HL-60 (cell line): ENCODE measurements around the gene TMEM266.
"Not testable (repeated sequence)": the region's sequence is repeated elsewhere in the genome, so short reads cannot be mapped to it uniquely, and the experiment has no call there.

ENCODE experiments used
- DNase-seq, 2 experiments: peaks; one replicate each; pipeline ENCODE4 v3.0.0-alpha.2; 2010 to 2020; ENCODE audit warnings: low read depth in 1 of 2, low spot score in 1 of 2
- H3K27ac ChIP-seq: fragments of 250-450 bp; sonication (Bioruptor Pico); replicated peaks from 2 replicates; pipeline ENCODE4 v1.5.1; 2020; ENCODE audit warnings: mild to moderate bottlenecking, moderate library complexity
- H3K27me3 ChIP-seq: fragments of 250-450 bp; sonication (Bioruptor Pico); 2 replicates; pipeline ENCODE4 v1.5.1; 2021; ENCODE audit warnings: mild to moderate bottlenecking, moderate library complexity; ENCODE audit not compliant: insufficient read depth, poor library complexity, severe bottlenecking
- H3K4me3 ChIP-seq: replicated peaks from 2 replicates; pipeline ENCODE4 v1.5.1; 2011; ENCODE audit warnings: mild to moderate bottlenecking, control low read depth, low read length; ENCODE audit not compliant: insufficient read depth
- CTCF ChIP-seq: IDR thresholded peaks from one replicate; pipeline ENCODE4 v1.5.1; 2011; ENCODE audit warnings: low read length, control low read depth, inconsistent platforms; ENCODE audit not compliant: insufficient read depth
- GABPA ChIP-seq: IDR thresholded peaks from 2 replicates; pipeline ENCODE4 v1.6.1; 2012; ENCODE audit warnings: low read depth
- POLR2AphosphoS5 ChIP-seq: IDR thresholded peaks from 2 replicates; pipeline ENCODE4 v1.6.1; 2012; ENCODE audit warnings: low read depth
- REST ChIP-seq: IDR thresholded peaks from 2 replicates; pipeline ENCODE4 v1.6.1; 2012; ENCODE audit warnings: low read depth; ENCODE audit not compliant: insufficient replicate concordance
- SPI1 ChIP-seq: IDR thresholded peaks from 2 replicates; pipeline ENCODE4 v1.6.1; 2012; ENCODE audit warnings: low read depth, mild to moderate bottlenecking, borderline replicate concordance
- long read RNA-seq: library from polyadenylated mRNA; unstranded; transcript quantifications from one replicate; pipeline ENCODE4 v2.0.0, GENCODE V29; 2020

Gene TMEM266, protein sequence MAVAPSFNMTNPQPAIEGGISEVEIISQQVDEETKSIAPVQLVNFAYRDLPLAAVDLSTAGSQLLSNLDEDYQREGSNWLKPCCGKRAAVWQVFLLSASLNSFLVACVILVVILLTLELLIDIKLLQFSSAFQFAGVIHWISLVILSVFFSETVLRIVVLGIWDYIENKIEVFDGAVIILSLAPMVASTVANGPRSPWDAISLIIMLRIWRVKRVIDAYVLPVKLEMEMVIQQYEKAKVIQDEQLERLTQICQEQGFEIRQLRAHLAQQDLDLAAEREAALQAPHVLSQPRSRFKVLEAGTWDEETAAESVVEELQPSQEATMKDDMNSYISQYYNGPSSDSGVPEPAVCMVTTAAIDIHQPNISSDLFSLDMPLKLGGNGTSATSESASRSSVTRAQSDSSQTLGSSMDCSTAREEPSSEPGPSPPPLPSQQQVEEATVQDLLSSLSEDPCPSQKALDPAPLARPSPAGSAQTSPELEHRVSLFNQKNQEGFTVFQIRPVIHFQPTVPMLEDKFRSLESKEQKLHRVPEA
- long read RNA-seq = 0 reads

GRCh38 chr15:76059320-76060117 is at the start of gene TMEM266:
Gene TMEM266 (plus strand): TSS chr15:76059985. CDS start chr15:76134264, 74,279 bp downstream.
- no peak within 1 kb of the TSS for H3K27ac ChIP-seq
- TF ChIP-seq REST = no peak
- no peak for TF ChIP-seq CTCF
- no peak for TF ChIP-seq POLR2AphosphoS5
- TF ChIP-seq GABPA = no peak
- no peak for TF ChIP-seq SPI1
- H3K4me3 ChIP-seq = peak within 1 kb of the TSS; percentile 62
- peak in 1 of 2 experiments; percentile 22 for DNase-seq
- H3K27me3 ChIP-seq = peaks cover 3% of the 10 kb centered on the region

DNA sequence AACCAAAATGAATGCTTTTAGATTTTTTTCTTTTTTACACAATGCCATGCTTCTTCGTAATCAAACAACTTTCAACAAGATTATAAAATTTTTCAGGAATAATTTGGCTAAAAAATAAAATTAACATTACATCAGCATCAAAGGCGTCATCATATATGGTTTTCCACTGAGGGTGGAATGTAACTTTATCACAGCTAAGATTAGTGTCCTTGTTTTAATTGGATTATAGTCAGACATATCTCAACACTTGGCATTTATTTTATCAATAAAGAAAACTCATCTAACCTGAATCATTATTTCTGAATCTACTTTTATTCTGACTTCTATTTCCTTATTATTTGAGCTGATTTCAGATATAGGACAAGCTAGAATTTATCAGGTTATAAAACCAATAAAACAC is 49.2 kb upstream of the TMEM266 start:
- no peak overlapping the region for H3K4me3 ChIP-seq
- no peaks in the 10 kb centered on the region for H3K27me3 ChIP-seq
- TF ChIP-seq REST (no peak), SPI1 (no peak), CTCF (no peak), POLR2AphosphoS5 (no peak), GABPA (no peak)
- DNase-seq = no peak
- H3K27ac ChIP-seq = no peak overlapping the region

DNA sequence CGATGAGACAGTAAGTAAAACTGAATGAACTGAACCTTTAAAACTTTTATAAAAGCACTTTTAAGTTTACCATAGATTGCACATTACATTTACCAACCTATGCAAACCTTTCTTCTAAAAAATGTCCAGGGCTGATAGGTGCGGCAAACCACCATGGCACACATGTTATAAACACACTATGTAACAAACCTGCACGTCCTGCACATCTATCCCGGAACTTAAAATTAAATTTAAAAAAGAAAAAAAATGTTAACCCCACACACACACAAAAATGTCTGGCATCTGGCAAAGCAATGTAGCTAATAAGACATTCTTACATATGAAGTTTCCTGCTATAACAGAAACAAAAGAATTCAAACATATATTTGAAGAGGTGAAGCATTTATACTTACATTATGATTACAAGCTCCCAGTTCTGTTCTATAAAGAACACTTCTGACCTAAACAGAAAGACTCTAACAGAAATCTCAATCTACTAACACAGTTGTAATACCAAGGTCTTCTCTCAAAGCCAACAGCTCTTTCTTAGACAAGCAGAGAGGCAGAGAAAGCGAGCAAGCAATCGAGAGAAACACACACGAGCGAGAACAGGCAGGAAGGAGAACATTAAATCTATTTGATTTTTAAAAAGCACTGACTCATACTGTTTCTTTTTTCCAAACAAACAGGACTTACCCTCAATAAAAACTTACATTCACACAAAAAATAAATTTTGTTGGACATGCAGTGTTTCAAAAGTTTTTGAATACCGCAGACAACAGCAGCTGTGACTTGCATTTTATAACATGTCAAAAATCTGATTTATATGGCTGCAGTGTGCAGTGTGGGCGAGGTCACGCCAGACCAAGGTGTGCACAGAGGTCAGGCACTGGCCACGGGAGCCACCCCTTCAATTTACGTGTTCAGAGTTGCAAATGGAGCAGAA is 47.9 kb upstream of the TMEM266 start, which contains the start of gene NRG4:
TSS of gene NRG4 (minus strand) at position 798 of the 925 bp plus-strand sequence. CDS start 1,194 bp downstream, outside the sequence.
- Histone ChIP-seq H3K27me3 (no peaks in the 10 kb centered on the region), H3K27ac (peak within 1 kb of the TSS; percentile 47), H3K4me3 (peak within 1 kb of the TSS; percentile 4; the same call in 1 of the 2 replicates)
- no peak for DNase-seq
- TF ChIP-seq CTCF = no peak
- TF ChIP-seq GABPA = no peak
- no peak for TF ChIP-seq POLR2AphosphoS5

- not testable (repeated sequence) for H3K4me3 ChIP-seq, H3K27ac ChIP-seq, H3K27me3 ChIP-seq, DNase-seq
These were observed 46.3 kb upstream of the TMEM266 start for GRCh38 chr15:76013470-76013869.
